Liver (tissue), 9 donors: ENCODE data around the gene INHBB. TPM values are rescaled to one million over a fixed set of nuclear protein-coding genes. Genes with fewer than 3 reads are reported as not detected.

Source experiments
- DNase-seq: peaks from one replicate; pipeline ENCODE4 v3.0.0-alpha.2; 2017; ENCODE audit warnings: low spot score
- H3K27ac ChIP-seq, 2 donors: one replicate each; pipeline ENCODE4 v1.7.0; 2013; ENCODE audit warnings: inconsistent platforms in 2 of 2, low read length in 2 of 2, control low read depth in 1 of 2, low read depth in 1 of 2, mild to moderate bottlenecking in 1 of 2
- H3K27me3 ChIP-seq, 4 donors: one replicate each; pipeline versions ENCODE4 v1.6.1 to v1.7.0; 2013; ENCODE audit warnings: low read length in 3 of 4, inconsistent platforms in 1 of 4, mild to moderate bottlenecking in 1 of 4, moderate library complexity in 1 of 4; ENCODE audit not compliant: control insufficient read depth in 4 of 4, insufficient read depth in 4 of 4
- H3K36me3 ChIP-seq, 4 donors: one replicate each; pipeline versions ENCODE4 v1.6.1 to v1.7.0; 2013; ENCODE audit warnings: low read length in 3 of 4, mild to moderate bottlenecking in 3 of 4, low read depth in 1 of 4, moderate library complexity in 1 of 4; ENCODE audit not compliant: control insufficient read depth in 4 of 4, insufficient read depth in 3 of 4
- H3K4me1 ChIP-seq, 4 donors: one replicate each; pipeline versions ENCODE4 v1.6.1 to v1.7.0; 2013; ENCODE audit warnings: low read length in 3 of 4, mild to moderate bottlenecking in 3 of 4, moderate library complexity in 1 of 4; ENCODE audit not compliant: control insufficient read depth in 4 of 4, insufficient read depth in 4 of 4
- H3K4me3 ChIP-seq, 3 donors: one replicate each; pipeline versions ENCODE4 v1.6.1 to v1.7.0; 2013; ENCODE audit warnings: low read length in 3 of 3, control low read depth in 1 of 3, low read depth in 1 of 3, mild to moderate bottlenecking in 1 of 3
- H3K9ac ChIP-seq, 2 donors: one replicate each; pipeline ENCODE4 v1.7.0; 2013; ENCODE audit warnings: low read length in 2 of 2, mild to moderate bottlenecking in 2 of 2, moderate library complexity in 2 of 2, control low read depth in 1 of 2, low read depth in 1 of 2
- H3K9me3 ChIP-seq, 4 donors: one replicate each; pipeline versions ENCODE4 v1.6.1 to v1.7.0; 2013; ENCODE audit warnings: low read length in 3 of 4; ENCODE audit not compliant: control insufficient read depth in 4 of 4
- ATF3 ChIP-seq: IDR thresholded peaks from 2 replicates; pipeline ENCODE4 v1.6.1; 2016; ENCODE audit warnings: antibody characterized with exemption
- CTCF ChIP-seq: fragments of 150-350 bp; IDR thresholded peaks from 2 replicates; pipeline ENCODE4 v1.5.1; 2017; ENCODE audit warnings: improper control_type of control experiment, low read depth, low read length; ENCODE audit not compliant: missing input control
- EGR1 ChIP-seq, 2 donors: IDR thresholded peaks; 2 replicates each; pipeline ENCODE4 v1.6.1; 2016 to 2018; ENCODE audit warnings: antibody characterized with exemption in 2 of 2, low read depth in 2 of 2
- FOXA1 ChIP-seq: IDR thresholded peaks from 2 replicates; pipeline ENCODE4 v1.6.1; 2016; ENCODE audit warnings: antibody characterized with exemption
- FOXA2 ChIP-seq: IDR thresholded peaks from 2 replicates; pipeline ENCODE4 v1.6.1; 2016; ENCODE audit warnings: antibody characterized with exemption
- GABPA ChIP-seq, 2 donors: IDR thresholded peaks in 1 of 2; conservative IDR thresholded peaks in 1 of 2; 2 replicates each; pipeline ENCODE4 v1.6.1; 2016; ENCODE audit warnings: antibody characterized with exemption in 2 of 2, mild to moderate bottlenecking in 1 of 2, moderate library complexity in 1 of 2
- HNF4A ChIP-seq, 2 donors: conservative IDR thresholded peaks; 2 replicates each; pipeline ENCODE4 v1.6.1; 2016; ENCODE audit warnings: antibody characterized with exemption in 2 of 2, mild to moderate bottlenecking in 2 of 2
- HNF4G ChIP-seq: IDR thresholded peaks from 2 replicates; pipeline ENCODE4 v1.6.1; 2016; ENCODE audit warnings: antibody characterized with exemption
- JUND ChIP-seq, 2 donors: IDR thresholded peaks; 2 replicates each; pipeline ENCODE4 v1.6.1; 2016; ENCODE audit warnings: antibody characterized with exemption in 2 of 2
- MAX ChIP-seq: IDR thresholded peaks from 2 replicates; pipeline ENCODE4 v1.6.1; 2016; ENCODE audit warnings: antibody characterized with exemption
- NR2F2 ChIP-seq: IDR thresholded peaks from 2 replicates; pipeline ENCODE4 v1.6.1; 2016; ENCODE audit warnings: antibody characterized with exemption
- RAD21 ChIP-seq, 2 donors: IDR thresholded peaks; 2 replicates each; pipeline ENCODE4 v1.6.1; 2016; ENCODE audit warnings: antibody characterized with exemption in 2 of 2, mild to moderate bottlenecking in 2 of 2
- REST ChIP-seq: IDR thresholded peaks from 2 replicates; pipeline ENCODE4 v1.6.1; 2016; ENCODE audit warnings: antibody characterized with exemption, mild to moderate bottlenecking
- RXRA ChIP-seq, 2 donors: IDR thresholded peaks; 2 replicates each; pipeline ENCODE4 v1.6.1; 2017 to 2018; ENCODE audit warnings: antibody characterized with exemption in 2 of 2, mild to moderate bottlenecking in 1 of 2
- SP1 ChIP-seq: IDR thresholded peaks from 2 replicates; pipeline ENCODE4 v1.6.1; 2018; ENCODE audit warnings: antibody characterized with exemption, mild to moderate bottlenecking
- TAF1 ChIP-seq: conservative IDR thresholded peaks from 2 replicates; pipeline ENCODE4 v1.6.1; 2016; ENCODE audit warnings: antibody characterized with exemption, mild to moderate bottlenecking
- YY1 ChIP-seq: IDR thresholded peaks from 2 replicates; pipeline ENCODE4 v1.6.1; 2016; ENCODE audit warnings: antibody characterized with exemption, mild to moderate bottlenecking
- ZBTB33 ChIP-seq: IDR thresholded peaks from 2 replicates; pipeline ENCODE4 v1.6.1; 2016; ENCODE audit warnings: antibody characterized with exemption
- WGBS: extraction: QIAGEN DNeasy Blood & Tissue Kit; methylation state at CpG from one replicate; pipeline ENCODE4 v1.1.7; 2013; 5-methylcytosine and 5-hydroxymethylcytosine counted together
- polyA plus RNA-seq, 2 donors: library from polyadenylated mRNA; stranded (reverse) in 1 of 2; unstranded in 1 of 2; fragments of 200-250 nt in 1 of 2; fragments of >200 nt in 1 of 2; fragmentation: Nextera tagmentation in 1 of 2; extraction: Ambion mirVana in 1 of 2; gene quantifications; one replicate each; pipeline versions ENCODE4 v1.2.1 to v1.2.3, GENCODE V29; 2013 to 2015
- total RNA-seq, 2 donors: library from RNA; depleted of rRNA; stranded (reverse); fragments of >200 nt; gene quantifications; one replicate each; pipeline ENCODE4 v1.2.3, GENCODE V29; 2014
- donor health status: healthy.
- donor health status: healthy.
- donor health status: healthy.
- donor health status: healthy.
- donor health status: healthy.

The INHBB gene
- total and polyA plus RNA-seq, 4 donors: 0.36 to 7.4 (median 2.1) TPM

GRCh38 chr2:120367649-120368048 is 21.7 kb downstream of the INHBB start:
- Histone ChIP-seq H3K36me3 (no peaks in the 10 kb centered on the region), H3K27me3 (no peaks in the 10 kb centered on the region), H3K9me3 (no peaks in the 10 kb centered on the region), H3K4me1 (no peaks in the 10 kb centered on the region), H3K27ac (no peak overlapping the region), H3K4me3 (no peak overlapping the region), H3K9ac (no peak overlapping the region)
- DNase-seq: no peak
- 72% methylated on average over 5 of the region's 5 CpGs for WGBS
- TF ChIP-seq NR2F2 (no peak), REST (no peak), YY1 (no peak), RXRA (IDR thresholded peaks at IDR 0.05) (no peak), HNF4A (conservative IDR thresholded peaks at IDR 0.05) (no peak), GABPA (IDR thresholded peaks at IDR 0.05 in 1 of 2, conservative IDR thresholded peaks at IDR 0.05 in 1 of 2) (no peak), ATF3 (no peak), EGR1 (IDR thresholded peaks at IDR 0.05; ENCODE audit: low read depth in 2 of 2) (no peak), FOXA2 (no peak), FOXA1 (no peak), CTCF (no peak), TAF1 (no peak), ZBTB33 (no peak), MAX (no peak), RAD21 (IDR thresholded peaks at IDR 0.05) (no peak), SP1 (no peak)

- WGBS: 80% methylated on average over 3 of the region's 3 CpGs
- Histone ChIP-seq H3K4me1 (no peaks in the 10 kb centered on the region), H3K36me3 (no peaks in the 10 kb centered on the region), H3K4me3 (no peak overlapping the region), H3K9me3 (no peaks in the 10 kb centered on the region), H3K27ac (no peak overlapping the region), H3K9ac (no peak overlapping the region), H3K27me3 (no peaks in the 10 kb centered on the region)
- no peak for DNase-seq
- TF ChIP-seq ATF3 (no peak), ZBTB33 (no peak), NR2F2 (no peak), EGR1 (IDR thresholded peaks at IDR 0.05; ENCODE audit: low read depth in 2 of 2) (no peak), MAX (no peak), CTCF (no peak), JUND (IDR thresholded peaks at IDR 0.05) (no peak), SP1 (no peak), FOXA2 (no peak), HNF4A (conservative IDR thresholded peaks at IDR 0.05) (no peak), RXRA (IDR thresholded peaks at IDR 0.05) (no peak), FOXA1 (no peak), TAF1 (no peak), YY1 (no peak), HNF4G (no peak), GABPA (IDR thresholded peaks at IDR 0.05 in 1 of 2, conservative IDR thresholded peaks at IDR 0.05 in 1 of 2) (no peak)
These were observed 22.1 kb downstream of the INHBB start for GRCh38 chr2:120368086-120368485.
